GM12878 (cell line): ENCODE measurements around the gene SPAG9. TPM values are rescaled to one million over a fixed set of nuclear protein-coding genes. Genes with fewer than 3 reads are reported as not detected.

Source experiments
- ATAC-seq: fragments of 200-7000 bp; cut with Tn5 transposase; 3 replicates; pipeline ENCODE4 v1.9.1; 2020; ENCODE audit warnings: mild to moderate bottlenecking, moderate library complexity
- BruUV-seq: library from RNA; stranded (reverse); fragments of 400-500 nt; replicated peaks from 2 replicates; lab custom pipeline; 2021; lab: Mats Ljungman, UMichigan
- CTCF ChIA-PET: fragments of 300-600 bp; sonication (Branson Sonifier 250); formaldehyde crosslinking; extraction: SDS; loops from one replicate; lab custom pipeline; 2021; ENCODE audit warnings: inconsistent platforms; lab: Yijun Ruan, JAX
- POLR2A ChIA-PET: fragments of 350-600 bp; formaldehyde crosslinking; extraction: SDS; loops from one replicate; lab custom pipeline; 2021; ENCODE audit warnings: inconsistent platforms; lab: Charles Lee
- RAD21 ChIA-PET: fragments of 300-600 bp; sonication (Branson Sonifier 250); formaldehyde crosslinking; loops from one replicate; lab custom pipeline; 2023; ENCODE audit warnings: antibody characterized with exemption; ENCODE audit not compliant: unreplicated experiment; lab: Charles Lee
- SMC1A ChIA-PET: fragments of 300-600 bp; sonication (Branson Sonifier 250); formaldehyde crosslinking; loops from one replicate; lab custom pipeline; 2023; ENCODE audit not compliant: unreplicated experiment, uncharacterized antibody; lab: Charles Lee
- DNase-seq: peaks from one replicate; pipeline ENCODE4 v3.0.0-alpha.2; 2011; ENCODE audit warnings: low read depth, low spot score
- FAIRE-seq: peaks from 3 replicates; lab custom pipeline; 2011; peaks lifted over from hg19 to GRCh38; lab: Jason Lieb, UNC
- H2AFZ ChIP-seq: 2 replicates; pipeline ENCODE4 v1.6.0; 2011; ENCODE audit warnings: low read depth, low read length, control low read depth; ENCODE audit not compliant: control insufficient read depth
- H3K27ac ChIP-seq: 2 replicates; pipeline ENCODE4 v1.5.1; 2011; ENCODE audit warnings: control low read depth; ENCODE audit not compliant: control insufficient read depth, insufficient read depth
- H3K27me3 ChIP-seq, 2 experiments: replicated peaks in 1 of 2; 2 replicates each; pipeline versions ENCODE4 v1.6.0 to v1.6.1; 2011; ENCODE audit warnings: low read length in 1 of 2; ENCODE audit not compliant: control insufficient read depth in 2 of 2, insufficient read depth in 2 of 2
- H3K36me3 ChIP-seq, 2 experiments: 2 replicates each; pipeline ENCODE4 v1.5.1; 2011; ENCODE audit warnings: low read length in 1 of 2; ENCODE audit not compliant: control insufficient read depth in 2 of 2, insufficient read depth in 2 of 2
- H3K4me1 ChIP-seq: 2 replicates; pipeline ENCODE4 v1.6.1; 2011; ENCODE audit warnings: mild to moderate bottlenecking, low read length, moderate library complexity, mixed read lengths; ENCODE audit not compliant: control insufficient read depth, insufficient read depth
- H3K4me2 ChIP-seq: 2 replicates; pipeline ENCODE4 v1.6.0; 2011; ENCODE audit warnings: control low read depth; ENCODE audit not compliant: control insufficient read depth, insufficient read depth
- H3K4me3 ChIP-seq: fragments of 200-600 bp; sonication (generic); 2 replicates; pipeline ENCODE4 v1.5.1; 2016
- H3K79me2 ChIP-seq: 2 replicates; pipeline ENCODE4 v1.6.0; 2011; ENCODE audit warnings: low read length; ENCODE audit not compliant: control insufficient read depth, insufficient read depth
- H3K9ac ChIP-seq: 2 replicates; pipeline ENCODE4 v1.8.0; 2011; ENCODE audit warnings: low read length, control low read depth, mixed read lengths; ENCODE audit not compliant: control insufficient read depth, insufficient read depth
- H3K9me3 ChIP-seq: replicated peaks from 3 replicates; pipeline ENCODE4 v1.5.1; 2011; ENCODE audit warnings: mild to moderate bottlenecking, low read length; ENCODE audit not compliant: control insufficient read depth, insufficient read depth
- H4K20me1 ChIP-seq: 2 replicates; pipeline ENCODE4 v1.6.0; 2011; ENCODE audit not compliant: control insufficient read depth, insufficient read depth
- ATF7 ChIP-seq: fragments of 450-650 bp; IDR thresholded peaks from 2 replicates; pipeline ENCODE4 v1.6.1; 2016; ENCODE audit warnings: low read depth, mild to moderate bottlenecking
- BRCA1 ChIP-seq: IDR thresholded peaks from 2 replicates; pipeline ENCODE4 v1.6.1; 2011; ENCODE audit warnings: low read depth, low read length, improper control_type of control experiment
- GABPA ChIP-seq: IDR thresholded peaks from 2 replicates; pipeline ENCODE4 v1.6.1; 2014; ENCODE audit warnings: antibody characterized with exemption, low read depth, mild to moderate bottlenecking, inconsistent platforms
- MTA2 ChIP-seq: fragments of 450-650 bp; IDR thresholded peaks from 2 replicates; pipeline ENCODE4 v1.6.1; 2016; ENCODE audit warnings: low read depth, mild to moderate bottlenecking, moderate library complexity
- NRF1 ChIP-seq: conservative IDR thresholded peaks from 2 replicates; pipeline ENCODE4 v1.6.1; 2011; ENCODE audit warnings: mild to moderate bottlenecking, low read depth, low read length, improper control_type of control experiment
- WGBS: methylation state at CpG from one replicate; pipeline ENCODE4 v1.1.6; 2016; ENCODE audit warnings: low lambda C conversion rate; ENCODE audit not compliant: insufficient replicate concordance, insufficient coverage; ENCODE audit errors: missing lambda C conversion rate; 5-methylcytosine and 5-hydroxymethylcytosine counted together
- in situ Hi-C: fragments of 300-500 bp; cut with MboI; formaldehyde crosslinking; loops from 9 replicates; pipeline ENCODE4 v1.14.3; 2018; ENCODE audit warnings: mixed read lengths
- intact Hi-C: fragments of 100-400 bp; cut with micrococcal nuclease; formaldehyde crosslinking; loops from one replicate; pipeline ENCODE4 v1.14.2; 2022; ENCODE audit not compliant: unreplicated experiment
- polyA plus RNA-seq, 11 experiments: library from polyadenylated mRNA; depleted of rRNA in 4 of 11; unstranded in 6 of 11; stranded (reverse) in 5 of 11; fragments of >200 nt; fragmentation: Nextera tagmentation in 4 of 11; fragmentation: Illumina TruSeq in 1 of 11; extraction: Ambion mirVana in 4 of 11; extraction: Trizol in 1 of 11; gene quantifications; 1 replicate in 1 of 11; 2 replicates in 10 of 11; pipeline versions ENCODE4 v1.2.1 to v1.2.3, GENCODE V29; 2011 to 2016; ENCODE audit warnings: inconsistent platforms in 2 of 11, missing spikeins in 2 of 11, low read depth in 1 of 11
- total RNA-seq, 4 experiments: library from RNA; depleted of rRNA in 3 of 4; stranded (reverse); fragments of >200 nt in 3 of 4; fragmentation: Illumina TruSeq in 1 of 4; extraction: Trizol in 1 of 4; gene quantifications; 2 replicates each; pipeline versions ENCODE4 v1.2.1 to v1.2.3, GENCODE V29; 2013 to 2021

Gene SPAG9
- total and polyA plus RNA-seq, 10 of the 15 experiments (the other 5 are each of a cell fraction or from before 2014, with no cell fraction given): 6.6 to 42.0 (median 24.9) TPM

GRCh38 chr17:51028176-51028863 lies 92.3 kb downstream of the SPAG9 start (continued):
- TF ChIP-seq NRF1 (no peak), MTA2 (no peak), GABPA (no peak)

GRCh38 chr17:51018541-51018940 lies 102.1 kb downstream of the SPAG9 start:
- ChIA-PET POLR2A (no interaction called here), RAD21 (interaction anchor here (1.4 kb wide), 1 partner anchor 14 kb away, joined by 3 read pairs; no protein-coding TSS in a partner anchor), SMC1A (interaction anchor here (1.4 to 1.5 kb wide), 2 partner anchors 20 to 33 kb away, joined by 3 to 5 read pairs; no protein-coding TSS in a partner anchor), CTCF (no interaction called here)
- Histone ChIP-seq H3K4me2 (no peak overlapping the region), H4K20me1 (no peaks in the 10 kb centered on the region), H3K4me3 (no peak overlapping the region), H3K9ac (no peak overlapping the region), H3K79me2 (no peaks in the 10 kb centered on the region), H3K9me3 (no peaks in the 10 kb centered on the region), H3K36me3 (peaks cover 2 to 16% of the 10 kb centered on the region in 2 experiments), H3K27ac (no peak overlapping the region), H3K27me3 (no peaks in the 10 kb centered on the region), H2AFZ (no peak overlapping the region), H3K4me1 (no peaks in the 10 kb centered on the region)
- DNase-seq (no peak), FAIRE-seq (no peak), ATAC-seq (no peak)
- WGBS: 97% methylated on average over 6 of the region's 6 CpGs
- BruUV-seq: no TSS peak
- intact Hi-C loops (no loop called here), in situ Hi-C loops (no loop called here)
- TF ChIP-seq ATF7: no peak
- no peak for TF ChIP-seq BRCA1
